HepG2 (cell line): ENCODE data around the gene ARFIP2. TPM values are rescaled to one million over a fixed set of nuclear protein-coding genes. Genes with fewer than 3 reads are reported as not detected.

Experiments
- EZH2 ChIP-seq: conservative IDR thresholded peaks from 2 replicates; pipeline ENCODE4 v1.6.1; 2012; ENCODE audit warnings: mild to moderate bottlenecking, low read depth, low read length, moderate library complexity
- FIP1L1 ChIP-seq: fragments of 200-400 bp; formaldehyde crosslinking; IDR thresholded peaks from 2 replicates; pipeline ENCODE4 v1.6.1; 2018; ENCODE audit warnings: low read depth, mild to moderate bottlenecking, low read length, moderate library complexity, borderline replicate concordance; ENCODE audit not compliant: insufficient read depth
- HOXA5 ChIP-seq: sonication (generic); formaldehyde crosslinking; IDR thresholded peaks from 2 replicates; pipeline ENCODE4 v1.4.0; 2020; ENCODE audit warnings: missing genetic modification reagents
- MYPOP ChIP-seq: sonication (generic); formaldehyde crosslinking; IDR thresholded peaks from 2 replicates; pipeline ENCODE4 v1.8.1; 2023; ENCODE audit warnings: mild to moderate bottlenecking, moderate library complexity, missing genetic modification reagents
- NCOR1 ChIP-seq: fragments of 200-600 bp; sonication (generic); IDR thresholded peaks from 2 replicates; pipeline ENCODE4 v1.7.0; 2017; ENCODE audit warnings: antibody characterized with exemption, low read length, borderline replicate concordance
- NR2F2 ChIP-seq: IDR thresholded peaks from 2 replicates; pipeline ENCODE4 v1.6.1; 2012; ENCODE audit warnings: low read depth, inconsistent platforms, borderline replicate concordance
- POGZ ChIP-seq: sonication (generic); formaldehyde crosslinking; IDR thresholded peaks from 2 replicates; pipeline ENCODE4 v1.4.0; 2020; ENCODE audit warnings: mild to moderate bottlenecking, missing genetic modification reagents
- THAP11 ChIP-seq: IDR thresholded peaks from 2 replicates; pipeline ENCODE4 v1.6.1; 2016; ENCODE audit warnings: missing biosample characterization, missing genetic modification reagents
- ZBTB4 ChIP-seq: sonication (generic); formaldehyde crosslinking; IDR thresholded peaks from 2 replicates; pipeline ENCODE4 v1.4.0; 2020; ENCODE audit warnings: missing genetic modification reagents, mild to moderate bottlenecking, borderline replicate concordance
- ZNF275 ChIP-seq: sonication (generic); formaldehyde crosslinking; IDR thresholded peaks from 2 replicates; pipeline ENCODE4 v1.8.0; 2022; ENCODE audit warnings: missing genetic modification reagents, mild to moderate bottlenecking, inconsistent platforms, borderline replicate concordance
- ZNF33B ChIP-seq: sonication (generic); formaldehyde crosslinking; IDR thresholded peaks from 2 replicates; pipeline ENCODE4 v1.5.1; 2020; ENCODE audit warnings: mild to moderate bottlenecking, missing genetic modification reagents
- ZNF430 ChIP-seq: sonication (generic); formaldehyde crosslinking; IDR thresholded peaks from 2 replicates; pipeline ENCODE4 v1.9.0; 2021; ENCODE audit warnings: mild to moderate bottlenecking, missing genetic modification reagents
- ZNF605 ChIP-seq: sonication (generic); formaldehyde crosslinking; IDR thresholded peaks from 2 replicates; pipeline ENCODE4 v1.8.0; 2022; ENCODE audit warnings: mild to moderate bottlenecking, missing genetic modification reagents
- ZSCAN20 ChIP-seq: sonication (generic); formaldehyde crosslinking; IDR thresholded peaks from 2 replicates; pipeline ENCODE4 v1.4.0; 2020; ENCODE audit warnings: missing genetic modification reagents, mild to moderate bottlenecking, borderline replicate concordance
- polyA plus RNA-seq, 8 experiments: library from polyadenylated mRNA; depleted of rRNA in 3 of 8; stranded (reverse) in 7 of 8; unstranded in 1 of 8; fragments of >200 nt; fragmentation: Illumina TruSeq in 4 of 8; extraction: Trizol in 4 of 8; gene quantifications; 2 replicates each; pipeline versions ENCODE4 v1.2.1 to v1.2.3, GENCODE V29; 2011 to 2016; ENCODE audit warnings: low read depth in 4 of 8, missing spikeins in 1 of 8, mixed read lengths in 1 of 8; ENCODE audit not compliant: insufficient read depth in 1 of 8
- total RNA-seq, 5 experiments: library from RNA; depleted of rRNA; stranded (reverse); fragments of >200 nt; fragmentation: Illumina TruSeq; extraction: Trizol; gene quantifications; 2 replicates each; pipeline ENCODE4 v1.2.3, GENCODE V29; 2016; ENCODE audit warnings: low read depth in 1 of 5
- TF ChIP-seq, protein P1 (sequence below): sonication (generic); formaldehyde crosslinking; IDR thresholded peaks from 2 replicates; pipeline ENCODE4 v1.5.0; 2020; ENCODE audit warnings: mild to moderate bottlenecking, missing genetic modification reagents
- TF ChIP-seq, protein P2 (sequence below): sonication (generic); formaldehyde crosslinking; IDR thresholded peaks from 2 replicates; pipeline ENCODE4 v1.4.0; 2020; ENCODE audit warnings: low read depth, missing genetic modification reagents

The ARFIP2 gene
- total and polyA plus RNA-seq, 2 of the 13 experiments (the other 11 are each of a cell fraction or from before 2014, with no cell fraction given), result 56.6 to 60.2 TPM

DNA sequence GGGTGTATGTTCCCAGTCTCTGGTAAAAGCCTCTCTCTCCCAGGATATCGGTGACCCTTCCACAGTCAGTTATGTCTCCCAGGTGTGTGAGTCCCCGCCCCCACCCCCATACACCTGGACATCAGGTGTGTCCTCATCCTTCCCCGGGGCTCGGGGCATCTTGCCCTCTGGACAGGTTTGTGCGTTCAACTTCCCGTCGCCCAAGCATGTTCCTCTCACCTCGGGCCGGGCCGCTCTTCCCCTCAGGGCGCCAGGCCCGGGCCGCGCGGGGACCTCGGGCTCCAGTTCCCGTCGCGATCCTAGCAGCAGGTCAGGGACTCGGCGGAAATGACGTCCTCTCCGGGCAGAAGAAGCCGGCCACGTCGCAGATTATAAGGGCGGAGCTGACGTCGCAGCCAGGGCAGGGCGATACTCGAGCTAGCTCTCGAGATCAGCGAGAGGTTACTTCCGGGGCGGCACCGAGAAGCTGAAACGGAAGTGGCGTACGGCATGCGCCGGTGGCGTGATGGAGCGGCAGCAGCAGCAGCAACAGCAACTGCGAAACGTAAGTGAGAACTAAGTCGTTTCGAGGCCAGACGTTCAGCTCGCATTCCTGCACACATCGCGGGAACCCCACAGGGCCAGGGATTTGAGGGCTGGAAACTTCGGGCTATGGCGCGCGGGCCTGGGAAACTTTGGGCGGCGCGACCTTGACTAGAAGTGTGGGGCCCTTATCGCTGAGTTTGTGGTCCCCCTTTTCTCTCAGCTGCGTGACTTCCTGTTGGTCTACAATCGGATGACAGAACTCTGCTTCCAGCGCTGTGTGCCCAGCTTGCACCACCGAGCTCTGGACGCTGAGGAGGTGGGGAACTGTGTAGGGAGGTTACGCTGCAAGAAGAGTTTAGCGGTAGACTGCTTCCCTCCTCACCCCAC lies at the start of gene ARFIP2, which contains the start of gene TIMM10B (continued):
- TF ChIP-seq ZNF33B, result 0 out of 2 replicates have a peak, but pooled peaks have one; percentile 28
- peak; percentile 43; the same call in 1 of the 2 replicates for TF ChIP-seq ZNF605
- no peak; the same call in 1 of the 2 replicates for TF ChIP-seq ZNF275 (CRISPR knock-in tag)
- TF ChIP-seq EZH2, result no peak
- no peak for TF ChIP-seq FIP1L1
- TF ChIP-seq ZBTB4 (CRISPR knock-in tag), result 0 out of 2 replicates have a peak, but pooled peaks have one; percentile 43
- no peak for TF ChIP-seq NR2F2
- TF ChIP-seq HOXA5, result no peak
- TF ChIP-seq ZNF430, result peak; percentile 62; the same call in 1 of the 2 replicates
- TF ChIP-seq POGZ, result peak; percentile 83
- TF ChIP-seq ZSCAN20, result no peak
- no peak; the same call in 1 of the 2 replicates for TF ChIP-seq MYPOP (CRISPR knock-in tag)
- TF ChIP-seq, protein P1, sequence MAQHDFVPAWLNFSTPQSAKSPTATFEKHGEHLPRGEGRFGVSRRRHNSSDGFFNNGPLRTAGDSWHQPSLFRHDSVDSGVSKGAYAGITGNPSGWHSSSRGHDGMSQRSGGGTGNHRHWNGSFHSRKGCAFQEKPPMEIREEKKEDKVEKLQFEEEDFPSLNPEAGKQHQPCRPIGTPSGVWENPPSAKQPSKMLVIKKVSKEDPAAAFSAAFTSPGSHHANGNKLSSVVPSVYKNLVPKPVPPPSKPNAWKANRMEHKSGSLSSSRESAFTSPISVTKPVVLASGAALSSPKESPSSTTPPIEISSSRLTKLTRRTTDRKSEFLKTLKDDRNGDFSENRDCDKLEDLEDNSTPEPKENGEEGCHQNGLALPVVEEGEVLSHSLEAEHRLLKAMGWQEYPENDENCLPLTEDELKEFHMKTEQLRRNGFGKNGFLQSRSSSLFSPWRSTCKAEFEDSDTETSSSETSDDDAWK (CRISPR knock-in tag), result no peak
- TF ChIP-seq NCOR1, result no peak
- peak; percentile 93 for TF ChIP-seq THAP11 (CRISPR knock-in tag)
- TF ChIP-seq, protein P2, sequence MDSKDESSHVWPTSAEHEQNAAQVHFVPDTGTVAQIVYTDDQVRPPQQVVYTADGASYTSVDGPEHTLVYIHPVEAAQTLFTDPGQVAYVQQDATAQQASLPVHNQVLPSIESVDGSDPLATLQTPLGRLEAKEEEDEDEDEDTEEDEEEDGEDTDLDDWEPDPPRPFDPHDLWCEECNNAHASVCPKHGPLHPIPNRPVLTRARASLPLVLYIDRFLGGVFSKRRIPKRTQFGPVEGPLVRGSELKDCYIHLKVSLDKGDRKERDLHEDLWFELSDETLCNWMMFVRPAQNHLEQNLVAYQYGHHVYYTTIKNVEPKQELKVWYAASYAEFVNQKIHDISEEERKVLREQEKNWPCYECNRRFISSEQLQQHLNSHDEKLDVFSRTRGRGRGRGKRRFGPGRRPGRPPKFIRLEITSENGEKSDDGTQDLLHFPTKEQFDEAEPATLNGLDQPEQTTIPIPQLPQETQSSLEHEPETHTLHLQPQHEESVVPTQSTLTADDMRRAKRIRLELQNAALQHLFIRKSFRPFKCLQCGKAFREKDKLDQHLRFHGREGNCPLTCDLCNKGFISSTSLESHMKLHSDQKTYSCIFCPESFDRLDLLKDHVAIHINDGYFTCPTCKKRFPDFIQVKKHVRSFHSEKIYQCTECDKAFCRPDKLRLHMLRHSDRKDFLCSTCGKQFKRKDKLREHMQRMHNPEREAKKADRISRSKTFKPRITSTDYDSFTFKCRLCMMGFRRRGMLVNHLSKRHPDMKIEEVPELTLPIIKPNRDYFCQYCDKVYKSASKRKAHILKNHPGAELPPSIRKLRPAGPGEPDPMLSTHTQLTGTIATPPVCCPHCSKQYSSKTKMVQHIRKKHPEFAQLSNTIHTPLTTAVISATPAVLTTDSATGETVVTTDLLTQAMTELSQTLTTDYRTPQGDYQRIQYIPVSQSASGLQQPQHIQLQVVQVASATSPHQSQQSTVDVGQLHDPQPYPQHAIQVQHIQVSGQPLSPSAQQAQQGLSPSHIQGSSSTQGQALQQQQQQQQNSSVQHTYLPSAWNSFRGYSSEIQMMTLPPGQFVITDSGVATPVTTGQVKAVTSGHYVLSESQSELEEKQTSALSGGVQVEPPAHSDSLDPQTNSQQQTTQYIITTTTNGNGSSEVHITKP (CRISPR knock-in tag), result no peak
